Muscle of leg (tissue), 11 donors: Measurements from ENCODE around the gene SLC22A12. TPM values are rescaled to one million over a fixed set of nuclear protein-coding genes. Genes with fewer than 3 reads are reported as not detected.
A peak's percentile ranks its signal among the peaks of the same experiment; 100 is the strongest.

Experiments
- DNase-seq: peaks from one replicate; pipeline ENCODE4 v3.0.0; 2013
- H3K27ac ChIP-seq: one replicate; pipeline ENCODE4 v1.5.1; 2013; ENCODE audit warnings: mild to moderate bottlenecking, low read length, control low read depth
- H3K27me3 ChIP-seq: one replicate; pipeline ENCODE4 v1.6.1; 2013; ENCODE audit warnings: low read length; ENCODE audit not compliant: control insufficient read depth, insufficient read depth
- H3K36me3 ChIP-seq: one replicate; pipeline ENCODE4 v1.6.1; 2013; ENCODE audit warnings: low read length; ENCODE audit not compliant: control insufficient read depth, insufficient read depth
- H3K4me1 ChIP-seq: one replicate; pipeline ENCODE4 v1.6.1; 2013; ENCODE audit warnings: low read length; ENCODE audit not compliant: control insufficient read depth, insufficient read depth
- H3K4me3 ChIP-seq: one replicate; pipeline ENCODE4 v1.5.1; 2013; ENCODE audit warnings: low read length, control low read depth
- H3K9me3 ChIP-seq: replicated peaks from 2 replicates; pipeline ENCODE4 v1.6.1; 2013; ENCODE audit warnings: low read depth, low read length; ENCODE audit not compliant: control insufficient read depth
- WGBS: methylation state at CpG from one replicate; pipeline ENCODE4 v1.1.5; 2013; ENCODE audit warnings: missing lambda C conversion rate; ENCODE audit not compliant: insufficient coverage; 5-methylcytosine and 5-hydroxymethylcytosine counted together
- polyA plus RNA-seq, 8 donors: library from polyadenylated mRNA; unstranded; fragments of 120-200 nt; gene quantifications; one replicate each; pipeline versions ENCODE4 v1.2.1 to v1.2.3, GENCODE V29; 2013; ENCODE audit warnings: inconsistent platforms in 1 of 8, low replicate concordance in 1 of 8; ENCODE audit not compliant: insufficient read length in 8 of 8, insufficient read depth in 1 of 8
- total RNA-seq: library from RNA; stranded (reverse); fragments of 120-200 nt; gene quantifications from one replicate; pipeline ENCODE4 v1.2.4, GENCODE V29; 2013

SLC22A12 gene
- total and polyA plus RNA-seq, 9 donors, result not detected

DNA sequence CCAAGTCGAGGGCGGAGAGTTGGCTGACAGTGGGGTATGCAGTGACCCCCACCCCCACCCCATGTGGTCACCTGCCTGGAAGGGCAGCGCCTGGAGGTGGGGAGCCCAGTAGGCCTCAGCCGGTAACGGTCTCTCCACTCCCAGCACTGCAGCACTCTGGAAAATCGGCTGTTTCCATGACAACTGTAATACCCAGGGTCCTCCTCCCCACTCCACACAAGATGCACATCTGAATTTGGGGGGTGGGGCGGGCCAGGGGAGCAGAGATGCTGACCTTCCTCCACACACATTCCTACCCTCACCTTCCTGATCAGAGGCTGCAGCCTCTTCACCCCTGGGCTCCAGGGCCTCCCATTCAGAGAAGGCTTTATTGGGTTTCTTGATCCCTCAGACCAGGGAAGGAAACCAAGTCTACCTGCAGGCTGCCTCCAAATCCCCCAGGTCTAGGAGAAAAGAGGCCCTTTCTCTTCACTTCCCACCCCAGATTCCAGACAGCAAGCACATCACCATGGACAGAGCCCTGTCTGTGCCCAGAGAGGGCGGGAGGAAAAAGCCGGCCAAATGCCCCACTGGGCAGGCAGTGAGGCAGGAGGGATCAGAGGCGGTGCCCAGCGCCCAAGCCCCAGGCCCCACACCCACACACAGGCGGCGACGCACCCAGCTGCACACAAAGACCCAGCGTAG, 46.5 kb downstream of the SLC22A12 start:
- Histone ChIP-seq H3K4me3 (no peak overlapping the region), H3K36me3 (peaks cover 15% of the 10 kb centered on the region), H3K9me3 (no peaks in the 10 kb centered on the region), H3K27ac (no peak overlapping the region), H3K4me1 (peaks cover 27% of the 10 kb centered on the region), H3K27me3 (peaks cover 52% of the 10 kb centered on the region)
- 47% methylated on average over 3 of the region's 15 CpGs for WGBS
- no peak for DNase-seq

- H3K27ac ChIP-seq, result no peak overlapping the region
These were observed 47.1 kb downstream of the SLC22A12 start for GRCh38 chr11:64638018-64638665.

DNA sequence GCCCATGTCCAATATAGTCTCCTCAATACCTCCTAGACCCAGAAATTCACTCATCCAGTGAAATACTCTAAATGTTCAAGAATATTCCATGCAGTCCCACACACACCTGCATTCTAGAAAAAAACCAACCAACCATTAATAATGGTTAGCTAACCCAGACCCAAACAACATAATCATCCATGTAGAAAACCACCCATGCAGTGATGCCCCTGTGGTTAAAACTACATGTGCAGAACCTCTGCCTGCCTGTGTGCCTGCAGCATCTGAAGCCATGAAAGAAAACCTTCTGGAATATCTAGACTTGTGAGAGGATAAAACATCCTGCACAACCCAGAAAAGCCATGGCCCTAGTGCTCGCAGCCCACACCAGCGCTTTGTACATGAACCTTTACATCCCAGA, 47.8 kb downstream of the SLC22A12 start:
- no peak overlapping the region for H3K27ac ChIP-seq
- peaks cover 7% of the 10 kb centered on the region for H3K36me3 ChIP-seq
- H3K4me1 ChIP-seq, result peaks cover 28% of the 10 kb centered on the region
- H3K27me3 ChIP-seq, result peaks cover 61% of the 10 kb centered on the region
- WGBS, result 92% methylated on average over 2 of the region's 2 CpGs
- no peak overlapping the region for H3K4me3 ChIP-seq
- H3K9me3 ChIP-seq, result no peaks in the 10 kb centered on the region
- no peak for DNase-seq

More at GRCh38 chr11:64638018-64638665, 47.1 kb downstream of the SLC22A12 start:
- Histone ChIP-seq H3K4me1 (peaks cover 27% of the 10 kb centered on the region), H3K36me3 (peaks cover 11% of the 10 kb centered on the region), H3K4me3 (no peak overlapping the region), H3K27me3 (peaks cover 58% of the 10 kb centered on the region), H3K9me3 (no peaks in the 10 kb centered on the region)
- WGBS, result 10% methylated on average over 27 of the region's 37 CpGs
- no peak for DNase-seq

DNA sequence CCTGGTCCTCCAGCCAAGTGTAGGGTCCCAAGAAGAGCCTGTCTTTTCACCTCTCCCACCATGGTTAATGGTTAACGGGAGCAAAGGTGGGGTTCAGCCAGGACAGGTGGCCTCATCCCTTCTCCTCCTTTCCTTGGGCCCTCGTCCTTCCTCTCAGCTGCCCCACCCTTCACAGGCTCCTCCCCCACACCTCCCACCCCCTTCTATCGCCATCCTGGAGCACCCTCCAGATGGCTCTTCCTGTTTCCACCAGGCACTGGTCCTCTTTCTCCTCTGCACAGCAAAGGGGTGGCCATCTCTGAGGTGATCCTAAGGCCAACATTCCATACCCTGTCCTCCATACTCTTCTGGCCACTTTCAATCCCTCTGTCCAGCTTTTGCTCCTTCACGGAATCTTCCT, 48.9 kb downstream of the SLC22A12 start:
- WGBS, result 53% methylated on average over 4 of the region's 4 CpGs
- no peak overlapping the region for H3K27ac ChIP-seq

DNA sequence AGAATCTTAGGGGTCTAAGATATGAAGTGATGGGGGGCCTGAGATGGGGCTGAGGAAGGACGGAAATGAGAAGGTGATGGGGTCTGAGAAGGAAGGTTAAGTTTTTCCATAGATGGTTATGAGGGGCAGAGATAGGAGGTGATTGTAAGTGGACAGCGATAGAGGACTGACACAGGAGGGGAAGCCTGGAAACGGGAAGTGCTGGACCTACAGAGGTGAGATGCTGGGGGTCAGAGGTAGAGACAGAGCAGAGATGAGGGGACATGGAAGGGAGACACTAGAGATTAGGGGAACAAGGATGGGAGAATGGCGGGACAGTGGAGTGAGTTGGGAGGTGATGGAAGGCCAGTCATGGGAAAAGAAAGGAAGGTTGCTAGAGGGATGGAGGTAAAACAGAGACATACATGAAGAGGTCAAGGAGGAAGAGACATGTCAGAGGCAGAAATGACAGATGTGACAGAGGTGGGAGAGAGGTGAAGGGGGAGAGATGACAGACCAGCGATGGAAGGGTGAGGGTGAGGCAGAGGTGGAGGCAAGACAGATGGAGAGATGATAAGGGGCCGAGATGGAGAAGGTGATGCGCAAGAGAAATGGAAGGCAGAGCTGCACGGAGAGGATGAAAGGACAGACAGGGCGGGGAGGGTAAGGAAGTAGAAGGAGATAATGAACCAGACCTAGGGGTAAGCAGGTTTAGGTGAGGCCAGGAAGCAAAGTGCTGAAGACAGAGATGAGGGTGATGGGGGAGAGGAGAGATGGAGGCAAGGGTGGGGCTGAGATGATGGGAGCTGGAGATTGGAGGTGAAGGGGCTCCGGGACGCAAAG, 50.8 kb downstream of the SLC22A12 start:
- H3K36me3 ChIP-seq, result no peaks in the 10 kb centered on the region
- DNase-seq, result no peak
- H3K4me3 ChIP-seq, result peak overlapping the region; percentile 66
- 39% methylated on average over 11 of the region's 11 CpGs for WGBS
- H3K4me1 ChIP-seq, result peaks cover 37% of the 10 kb centered on the region
- no peak overlapping the region for H3K27ac ChIP-seq
- peaks cover 84% of the 10 kb centered on the region for H3K27me3 ChIP-seq
- no peaks in the 10 kb centered on the region for H3K9me3 ChIP-seq

More for the DNA sequence above, 48.9 kb downstream of the SLC22A12 start:
- Histone ChIP-seq H3K27me3 (peaks cover 71% of the 10 kb centered on the region), H3K4me3 (no peak overlapping the region), H3K9me3 (no peaks in the 10 kb centered on the region), H3K36me3 (peaks cover 2% of the 10 kb centered on the region), H3K4me1 (peaks cover 38% of the 10 kb centered on the region)
- DNase-seq, result no peak

GRCh38 chr11:64642418-64642735, 51.4 kb downstream of the SLC22A12 start:
- peaks cover 81% of the 10 kb centered on the region for H3K27me3 ChIP-seq
- no peak overlapping the region for H3K27ac ChIP-seq
- no peaks in the 10 kb centered on the region for H3K9me3 ChIP-seq
- no peak for DNase-seq
- 3% methylated on average over 30 of the region's 30 CpGs for WGBS
- H3K4me3 ChIP-seq, result peak overlapping the region; percentile 66
- H3K4me1 ChIP-seq, result peaks cover 37% of the 10 kb centered on the region
- no peaks in the 10 kb centered on the region for H3K36me3 ChIP-seq

DNA sequence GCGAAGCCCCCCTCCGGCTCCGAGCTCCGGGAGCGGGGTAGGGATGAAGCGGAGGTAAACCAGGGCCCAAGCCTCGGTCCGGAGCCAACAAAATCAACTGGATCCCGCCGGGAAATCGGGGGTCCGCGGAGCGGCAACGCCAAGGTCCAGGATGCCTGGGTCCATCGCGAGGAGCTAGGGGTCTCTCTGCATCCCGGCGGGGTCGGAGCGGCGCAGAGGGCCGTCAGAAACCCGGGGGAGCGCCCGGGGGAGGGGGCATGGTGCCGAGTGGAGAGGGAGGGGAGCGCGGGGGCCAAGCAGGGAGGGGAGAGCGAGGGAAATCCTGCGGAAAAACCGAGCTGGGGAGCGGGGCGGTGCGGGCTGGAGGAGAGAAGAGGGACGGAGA, 51.8 kb downstream of the SLC22A12 start:
- Histone ChIP-seq H3K4me3 (peak overlapping the region; percentile 66), H3K4me1 (peaks cover 37% of the 10 kb centered on the region), H3K9me3 (no peaks in the 10 kb centered on the region), H3K27me3 (peaks cover 76% of the 10 kb centered on the region), H3K36me3 (no peaks in the 10 kb centered on the region), H3K27ac (no peak overlapping the region)
- under 1% methylated on average over 35 of the region's 36 CpGs for WGBS
- DNase-seq, result no peak

DNA sequence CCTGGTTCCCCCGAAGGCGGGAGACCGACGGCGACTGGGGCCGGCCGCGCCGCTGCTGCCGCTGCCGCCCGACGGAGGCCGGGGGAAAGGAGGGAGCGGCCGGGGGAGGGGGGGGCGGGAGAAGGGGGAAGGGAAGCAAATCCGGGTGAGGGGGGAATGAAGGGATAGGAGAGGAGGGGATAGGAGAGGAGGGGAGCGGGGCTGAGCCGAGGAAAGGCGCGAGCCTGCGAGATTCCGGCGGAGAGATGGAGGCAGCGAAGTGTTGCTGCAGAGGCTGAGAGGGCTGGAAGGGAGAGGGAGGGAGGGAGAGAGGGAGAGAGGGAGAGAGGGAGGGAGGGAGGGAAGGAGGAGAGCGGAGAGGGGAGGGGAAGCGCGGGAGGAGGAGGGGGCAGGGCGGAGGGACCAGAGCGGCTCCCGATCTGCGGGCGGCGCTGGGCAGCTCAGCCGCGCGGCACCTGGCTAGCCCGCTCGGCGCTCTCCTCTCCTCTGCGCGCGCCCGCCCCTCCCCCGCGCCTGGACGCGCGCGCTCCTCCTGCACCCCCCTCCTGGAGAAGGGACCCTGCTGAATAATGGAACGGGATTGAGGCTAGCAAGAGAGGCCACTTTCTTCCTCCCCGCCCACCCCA, 52.3 kb downstream of the SLC22A12 start:
- Histone ChIP-seq H3K4me3 (peak overlapping the region; percentile 66), H3K27me3 (peaks cover 72% of the 10 kb centered on the region), H3K4me1 (peaks cover 37% of the 10 kb centered on the region), H3K36me3 (no peaks in the 10 kb centered on the region), H3K9me3 (no peaks in the 10 kb centered on the region), H3K27ac (no peak overlapping the region)
- WGBS, result 0% methylated on average over 3 of the region's 53 CpGs
- peak; percentile 83 for DNase-seq

DNA sequence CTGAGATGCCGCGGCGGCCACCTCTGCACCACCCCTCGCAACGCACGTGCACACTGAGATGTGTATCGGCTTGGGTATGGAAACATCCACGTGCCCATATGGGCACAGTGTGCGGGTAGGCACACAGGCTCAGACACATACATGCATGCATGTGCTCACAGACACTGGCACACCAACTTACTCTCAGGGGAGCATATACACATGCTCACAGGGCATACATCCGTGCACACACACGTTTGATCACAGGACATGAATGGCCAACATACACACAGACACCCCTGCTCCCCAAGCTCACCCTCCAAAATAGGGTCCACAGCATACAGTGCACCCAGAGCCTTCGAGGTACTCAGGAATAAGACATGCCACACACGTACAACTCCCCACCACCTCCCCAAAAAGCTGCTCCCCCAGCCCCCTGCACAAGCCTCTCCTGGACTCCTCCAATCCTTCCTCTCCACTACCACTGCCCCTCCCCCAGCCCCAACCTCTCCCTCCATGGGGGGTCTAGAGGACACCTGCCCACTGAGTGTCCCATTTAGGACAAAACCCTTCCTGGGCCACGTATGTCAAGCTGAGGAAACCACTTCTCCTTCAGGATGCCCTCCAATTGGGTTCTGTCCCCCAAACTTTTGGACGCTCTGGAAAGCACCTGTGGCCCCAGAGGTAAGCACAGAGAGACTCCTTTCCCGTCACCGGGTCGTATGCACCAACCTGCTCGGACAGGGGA, 53.1 kb downstream of the SLC22A12 start:
- 13% methylated on average over 19 of the region's 19 CpGs for WGBS
- H3K27ac ChIP-seq, result no peak overlapping the region
- H3K36me3 ChIP-seq, result no peaks in the 10 kb centered on the region
- H3K4me1 ChIP-seq, result peaks cover 41% of the 10 kb centered on the region
- no peak for DNase-seq
- peaks cover 69% of the 10 kb centered on the region for H3K27me3 ChIP-seq
- H3K9me3 ChIP-seq, result no peaks in the 10 kb centered on the region
- H3K4me3 ChIP-seq, result peak overlapping the region; percentile 13
